ENCODE measurements around the gene LIG1.

GRCh38 chr19:48081106-48081505 lies 89.0 kb downstream of the LIG1 start:
- TF ChIP-seq CTCF (conservative IDR thresholded peaks at IDR 0.05; ENCODE audit: low read length) (no peak), EZH2phosphoT487 (IDR thresholded peaks at IDR 0.05; ENCODE audit: borderline replicate concordance, low read depth, low read length) (no peak)
